ENCODE measurements around the gene FRAS1. TPM values are rescaled to one million over a fixed set of nuclear protein-coding genes. Genes with fewer than 3 reads are reported as not detected.

FRAS1 gene
- total and polyA plus RNA-seq, 8 donors = 4.7 to 21.5 (median 14.7) TPM

DNA sequence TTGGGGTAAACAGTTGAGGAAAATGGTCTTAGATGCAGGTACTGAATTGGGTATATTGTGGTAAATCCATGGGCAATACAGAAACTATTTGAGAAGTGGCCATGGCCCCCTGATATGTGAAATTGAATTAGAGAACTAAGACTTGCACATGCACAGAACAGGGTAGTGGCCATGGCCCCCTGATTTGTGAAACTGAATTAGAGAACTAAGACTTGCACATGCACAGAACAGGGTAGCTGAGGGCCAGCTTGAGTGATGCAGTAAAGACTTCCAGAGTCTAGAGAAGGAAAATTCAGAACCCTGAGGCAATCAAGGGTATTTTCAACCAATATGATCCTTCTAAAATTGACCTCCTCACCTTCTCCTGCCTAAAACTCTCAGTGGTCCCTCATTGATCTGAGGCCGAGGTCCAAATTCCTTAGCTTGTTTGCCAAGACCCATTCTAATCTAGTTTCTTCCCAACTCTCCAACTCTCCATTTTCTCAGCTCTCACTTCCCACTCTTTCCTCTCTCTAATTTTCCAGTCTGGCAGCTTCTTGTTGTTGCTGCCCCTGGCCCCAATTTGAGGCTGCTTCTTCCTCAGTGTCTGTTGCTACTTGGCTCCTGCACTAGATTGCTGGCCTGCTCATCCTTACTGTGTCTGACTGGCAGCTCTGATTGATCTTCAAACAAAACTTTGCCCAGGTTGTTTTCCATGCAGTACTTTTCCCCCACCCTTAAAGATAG, 72.4 kb downstream of the FRAS1 start:
- intact Hi-C loops (cut with DNase I) = no loop called here
- 46 to 53% methylated on average over 1 of the region's 1 CpG for WGBS, 2 donors
- no peaks in the 10 kb centered on the region for H3K4me1 ChIP-seq
- H3K9me3 ChIP-seq = no peaks in the 10 kb centered on the region
- TF ChIP-seq, protein P1, sequence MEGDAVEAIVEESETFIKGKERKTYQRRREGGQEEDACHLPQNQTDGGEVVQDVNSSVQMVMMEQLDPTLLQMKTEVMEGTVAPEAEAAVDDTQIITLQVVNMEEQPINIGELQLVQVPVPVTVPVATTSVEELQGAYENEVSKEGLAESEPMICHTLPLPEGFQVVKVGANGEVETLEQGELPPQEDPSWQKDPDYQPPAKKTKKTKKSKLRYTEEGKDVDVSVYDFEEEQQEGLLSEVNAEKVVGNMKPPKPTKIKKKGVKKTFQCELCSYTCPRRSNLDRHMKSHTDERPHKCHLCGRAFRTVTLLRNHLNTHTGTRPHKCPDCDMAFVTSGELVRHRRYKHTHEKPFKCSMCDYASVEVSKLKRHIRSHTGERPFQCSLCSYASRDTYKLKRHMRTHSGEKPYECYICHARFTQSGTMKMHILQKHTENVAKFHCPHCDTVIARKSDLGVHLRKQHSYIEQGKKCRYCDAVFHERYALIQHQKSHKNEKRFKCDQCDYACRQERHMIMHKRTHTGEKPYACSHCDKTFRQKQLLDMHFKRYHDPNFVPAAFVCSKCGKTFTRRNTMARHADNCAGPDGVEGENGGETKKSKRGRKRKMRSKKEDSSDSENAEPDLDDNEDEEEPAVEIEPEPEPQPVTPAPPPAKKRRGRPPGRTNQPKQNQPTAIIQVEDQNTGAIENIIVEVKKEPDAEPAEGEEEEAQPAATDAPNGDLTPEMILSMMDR (IDR thresholded peaks at IDR 0.05) = no peak
- no peak overlapping the region for H3K27ac ChIP-seq
- no peak for ATAC-seq
- H3K4me3 ChIP-seq = no peak overlapping the region
- H3K36me3 ChIP-seq = no peaks in the 10 kb centered on the region
- FAIRE-seq = no peak
- no peaks in the 10 kb centered on the region for H3K27me3 ChIP-seq
- no peak for DNase-seq

DNA sequence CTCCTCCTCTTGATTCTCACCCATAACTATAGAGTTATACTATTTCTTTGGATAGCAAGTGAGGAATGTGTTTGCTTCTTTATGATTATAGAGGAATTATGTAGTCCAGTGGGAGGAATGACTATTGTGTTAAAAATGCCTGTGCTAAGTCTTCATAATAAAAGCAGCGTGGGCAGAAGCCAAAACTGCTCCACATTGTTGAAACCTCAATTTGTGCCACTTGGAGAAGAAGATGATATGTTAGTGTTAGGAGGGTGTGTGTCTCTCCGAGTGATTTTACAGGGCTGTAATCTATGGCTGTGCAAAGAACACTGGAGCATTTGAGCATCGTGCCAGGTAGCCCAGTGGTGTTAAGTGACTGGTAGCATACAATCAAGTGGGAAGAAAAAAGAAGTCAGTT, 74.3 kb downstream of the FRAS1 start:
- H3K36me3 ChIP-seq = no peaks in the 10 kb centered on the region
- no peaks in the 10 kb centered on the region for H3K27me3 ChIP-seq
- intact Hi-C loops (cut with DNase I) = no loop called here
- FAIRE-seq (no peak), DNase-seq (no peak), ATAC-seq (no peak)
- no peak overlapping the region for H3K4me3 ChIP-seq
- 44 to 57% methylated on average over 3 of the region's 3 CpGs for WGBS, 2 donors
- no peak overlapping the region for H3K27ac ChIP-seq
- TF ChIP-seq, protein P1 (IDR thresholded peaks at IDR 0.05) = no peak
- no peaks in the 10 kb centered on the region for H3K4me1 ChIP-seq
- H3K9me3 ChIP-seq = no peaks in the 10 kb centered on the region

DNA sequence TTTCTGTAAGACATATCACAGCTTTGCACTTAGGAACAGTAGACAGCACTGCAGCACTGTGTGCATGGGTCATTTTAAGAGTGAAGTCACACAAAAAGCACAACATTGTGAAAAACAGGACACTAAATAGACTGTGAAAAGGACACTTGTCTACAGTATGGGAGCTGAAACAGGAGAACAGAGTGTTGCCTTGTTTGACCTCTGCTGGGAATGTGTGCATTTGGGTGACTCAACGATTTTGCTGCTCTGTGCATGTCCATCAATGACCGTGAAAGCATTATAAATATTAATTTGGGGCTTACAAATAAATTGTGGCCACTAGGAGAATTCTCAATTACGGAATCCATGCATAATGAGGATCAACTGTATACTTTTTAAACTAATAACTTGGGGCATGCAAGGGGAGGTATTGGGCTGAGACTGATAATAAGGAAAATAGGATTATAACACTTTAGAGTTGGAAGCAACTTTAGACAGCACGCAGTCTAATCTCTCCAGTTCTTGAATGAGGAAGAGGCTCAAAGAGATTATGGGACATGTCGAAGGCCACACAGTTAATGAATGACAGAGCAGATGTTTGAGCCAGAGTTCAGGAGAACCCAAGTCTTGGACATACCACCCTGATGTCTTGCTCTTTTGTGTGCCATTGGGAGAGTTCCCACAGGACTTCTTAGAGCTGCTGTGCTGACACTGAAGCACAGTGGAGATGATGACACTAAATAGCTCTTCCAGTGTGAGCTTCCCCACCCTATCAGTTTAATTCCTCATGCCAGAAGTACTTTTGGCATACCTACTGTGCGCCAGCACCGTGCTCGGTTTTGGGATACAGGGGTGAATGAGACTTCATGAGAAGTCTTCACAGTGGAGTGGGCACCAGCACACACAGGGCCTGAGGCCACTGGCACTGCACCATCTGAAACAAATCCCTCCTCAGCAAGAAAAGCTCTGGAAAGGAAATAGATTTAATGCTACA, 79.3 kb downstream of the FRAS1 start:
- Histone ChIP-seq H3K9me3 (no peaks in the 10 kb centered on the region), H3K4me3 (no peak overlapping the region), H3K4me1 (peaks cover 0 to 5% (median 0%) of the 10 kb centered on the region in 3 donors), H3K27me3 (no peaks in the 10 kb centered on the region), H3K36me3 (no peaks in the 10 kb centered on the region), H3K27ac (no peak overlapping the region)
- no peak for DNase-seq
- peak in 2 of 4 donors; percentile 17 to 39 for ATAC-seq
- FAIRE-seq = no peak
- intact Hi-C loops (cut with DNase I) = no loop called here
- 48 to 54% methylated on average over 8 of the region's 8 CpGs for WGBS, 2 donors
- TF ChIP-seq, protein P1 (IDR thresholded peaks at IDR 0.05) = no peak

DNA sequence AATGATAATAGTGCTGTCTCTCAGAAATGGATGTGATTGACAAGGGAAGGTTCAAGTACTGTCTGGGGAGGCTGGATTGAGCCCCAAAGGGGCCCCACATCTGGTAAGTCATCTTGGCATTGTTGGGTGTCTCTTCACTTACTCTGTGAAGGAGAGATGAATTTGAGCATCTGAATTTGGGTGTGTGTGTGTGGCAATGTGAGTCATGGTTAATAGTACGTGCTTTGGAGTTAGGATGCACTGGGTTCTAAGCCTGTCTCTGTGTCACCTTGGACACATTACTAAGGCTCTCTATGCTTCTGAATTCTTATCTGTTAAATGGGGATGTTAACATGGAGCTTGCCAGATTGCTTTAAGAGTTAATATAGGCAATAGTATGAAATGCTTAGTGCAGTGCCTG, 80.4 kb downstream of the FRAS1 start:
- Histone ChIP-seq H3K27me3 (no peaks in the 10 kb centered on the region), H3K4me3 (no peak overlapping the region), H3K4me1 (peaks cover 0 to 5% (median 0%) of the 10 kb centered on the region in 3 donors), H3K36me3 (no peaks in the 10 kb centered on the region), H3K9me3 (no peaks in the 10 kb centered on the region), H3K27ac (no peak overlapping the region)
- intact Hi-C loops (cut with DNase I) = no loop called here
- no peak for FAIRE-seq
- no peak for ATAC-seq
- 90 to 100% methylated on average over 1 of the region's 1 CpG for WGBS, 2 donors
- TF ChIP-seq, protein P1 (IDR thresholded peaks at IDR 0.05) = no peak
- DNase-seq = no peak

Data from pancreas (tissue), 10 donors.